ENCODE data around the gene DHRSX.

DNA sequence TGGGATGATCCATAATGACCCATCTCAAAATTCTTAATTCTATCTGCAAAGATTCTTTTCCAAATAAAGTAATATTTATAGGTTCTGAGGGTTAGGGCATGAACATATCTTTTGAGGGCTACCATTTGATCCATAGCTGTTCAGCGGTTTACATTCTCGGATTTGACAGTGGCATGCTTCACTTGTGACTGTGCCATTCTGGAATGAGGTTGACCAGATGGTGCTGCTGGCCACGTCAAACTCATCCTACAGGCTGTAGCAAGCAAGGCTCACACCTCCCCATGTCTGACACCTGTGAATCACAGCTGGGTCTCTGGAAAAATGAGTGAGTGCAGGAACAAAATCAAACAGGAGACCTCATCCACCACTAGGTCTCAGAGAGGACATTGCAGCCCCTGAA lies 280.5 kb downstream of the DHRSX start:
- TF ChIP-seq, protein P1, sequence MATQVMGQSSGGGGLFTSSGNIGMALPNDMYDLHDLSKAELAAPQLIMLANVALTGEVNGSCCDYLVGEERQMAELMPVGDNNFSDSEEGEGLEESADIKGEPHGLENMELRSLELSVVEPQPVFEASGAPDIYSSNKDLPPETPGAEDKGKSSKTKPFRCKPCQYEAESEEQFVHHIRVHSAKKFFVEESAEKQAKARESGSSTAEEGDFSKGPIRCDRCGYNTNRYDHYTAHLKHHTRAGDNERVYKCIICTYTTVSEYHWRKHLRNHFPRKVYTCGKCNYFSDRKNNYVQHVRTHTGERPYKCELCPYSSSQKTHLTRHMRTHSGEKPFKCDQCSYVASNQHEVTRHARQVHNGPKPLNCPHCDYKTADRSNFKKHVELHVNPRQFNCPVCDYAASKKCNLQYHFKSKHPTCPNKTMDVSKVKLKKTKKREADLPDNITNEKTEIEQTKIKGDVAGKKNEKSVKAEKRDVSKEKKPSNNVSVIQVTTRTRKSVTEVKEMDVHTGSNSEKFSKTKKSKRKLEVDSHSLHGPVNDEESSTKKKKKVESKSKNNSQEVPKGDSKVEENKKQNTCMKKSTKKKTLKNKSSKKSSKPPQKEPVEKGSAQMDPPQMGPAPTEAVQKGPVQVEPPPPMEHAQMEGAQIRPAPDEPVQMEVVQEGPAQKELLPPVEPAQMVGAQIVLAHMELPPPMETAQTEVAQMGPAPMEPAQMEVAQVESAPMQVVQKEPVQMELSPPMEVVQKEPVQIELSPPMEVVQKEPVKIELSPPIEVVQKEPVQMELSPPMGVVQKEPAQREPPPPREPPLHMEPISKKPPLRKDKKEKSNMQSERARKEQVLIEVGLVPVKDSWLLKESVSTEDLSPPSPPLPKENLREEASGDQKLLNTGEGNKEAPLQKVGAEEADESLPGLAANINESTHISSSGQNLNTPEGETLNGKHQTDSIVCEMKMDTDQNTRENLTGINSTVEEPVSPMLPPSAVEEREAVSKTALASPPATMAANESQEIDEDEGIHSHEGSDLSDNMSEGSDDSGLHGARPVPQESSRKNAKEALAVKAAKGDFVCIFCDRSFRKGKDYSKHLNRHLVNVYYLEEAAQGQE (IDR thresholded peaks at IDR 0.05; ENCODE audit: low read depth, low read length): no peak
- no peak for TF ChIP-seq HCFC1 (IDR thresholded peaks at IDR 0.05; ENCODE audit: low read length)
- TF ChIP-seq, protein P2, sequence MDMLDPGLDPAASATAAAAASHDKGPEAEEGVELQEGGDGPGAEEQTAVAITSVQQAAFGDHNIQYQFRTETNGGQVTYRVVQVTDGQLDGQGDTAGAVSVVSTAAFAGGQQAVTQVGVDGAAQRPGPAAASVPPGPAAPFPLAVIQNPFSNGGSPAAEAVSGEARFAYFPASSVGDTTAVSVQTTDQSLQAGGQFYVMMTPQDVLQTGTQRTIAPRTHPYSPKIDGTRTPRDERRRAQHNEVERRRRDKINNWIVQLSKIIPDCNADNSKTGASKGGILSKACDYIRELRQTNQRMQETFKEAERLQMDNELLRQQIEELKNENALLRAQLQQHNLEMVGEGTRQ (IDR thresholded peaks at IDR 0.05; ENCODE audit: borderline replicate concordance, low read depth, low read length): no peak
- TF ChIP-seq EZH2 (IDR thresholded peaks at IDR 0.05; ENCODE audit: borderline replicate concordance, control insufficient read depth, low read depth, low read length): no peak
- TF ChIP-seq SIN3A (IDR thresholded peaks at IDR 0.05; ENCODE audit: low read depth, low read length): no peak
- no peak for TF ChIP-seq CBX5 (IDR thresholded peaks at IDR 0.05; ENCODE audit: low read depth)
- TF ChIP-seq EP300 (IDR thresholded peaks at IDR 0.05; ENCODE audit: borderline replicate concordance in 1 of 2, control insufficient read depth in 1 of 2, low read depth in 2 of 2, low read length in 2 of 2): no peak
- TF ChIP-seq IRF3 (IDR thresholded peaks at IDR 0.05): no peak
- TF ChIP-seq TARDBP (IDR thresholded peaks at IDR 0.05; ENCODE audit: borderline replicate concordance): no peak
- TF ChIP-seq NR2C2 (IDR thresholded peaks at IDR 0.05; ENCODE audit: borderline replicate concordance, control insufficient read depth, insufficient read length, low read depth): no peak
- no peak for TF ChIP-seq CTCF (IDR thresholded peaks at IDR 0.05 in 2 of 3, conservative IDR thresholded peaks at IDR 0.05 in 1 of 3; ENCODE audit: control insufficient read depth in 2 of 3, extremely low read depth in 1 of 3, insufficient read depth in 1 of 3, low read depth in 3 of 3, low read length in 3 of 3)
